IMR-90 (cell line): ENCODE results near the gene FAM240A. TPM values are rescaled to one million over a fixed set of nuclear protein-coding genes. Genes with fewer than 3 reads are reported as not detected.

Experiments used
- ATAC-seq: fragments of 200-7000 bp; cut with Tn5 transposase; 2 replicates; pipeline ENCODE4 v1.9.1; 2020; ENCODE audit warnings: low read depth, mild to moderate bottlenecking, moderate library complexity
- BruUV-seq: library from RNA; stranded (reverse); fragments of 400-500 nt; replicated peaks from 2 replicates; lab custom pipeline; 2021; lab: Mats Ljungman, UMichigan
- CTCF ChIA-PET: fragments of 300-600 bp; formaldehyde crosslinking; extraction: SDS; loops from one replicate; lab custom pipeline; 2021; ENCODE audit warnings: antibody characterized with exemption; lab: Yijun Ruan, JAX
- POLR2A ChIA-PET: fragments of 300-600 bp; sonication (Branson Sonifier 250); formaldehyde crosslinking; loops from one replicate; lab custom pipeline; 2022; ENCODE audit warnings: antibody characterized with exemption; ENCODE audit not compliant: unreplicated experiment; lab: Charles Lee
- DNase-seq: peaks from one replicate; pipeline ENCODE4 v3.0.0; 2013
- H2AFZ ChIP-seq: replicated peaks from 2 replicates; pipeline ENCODE3; 2013; ENCODE audit warnings: low read length, mild to moderate bottlenecking; ENCODE audit not compliant: poor library complexity
- H2AK5ac ChIP-seq: 2 replicates; pipeline ENCODE4 v1.6.1; 2013; ENCODE audit warnings: low read depth, low read length, inconsistent platforms
- H2AK9ac ChIP-seq: replicated peaks from 2 replicates; pipeline ENCODE3; 2013; ENCODE audit warnings: mild to moderate bottlenecking, low read depth, low read length, moderate library complexity; ENCODE audit not compliant: poor library complexity
- H2BK120ac ChIP-seq: 2 replicates; pipeline ENCODE4 v1.6.1; 2013; ENCODE audit warnings: low read depth, low read length, inconsistent platforms
- H2BK15ac ChIP-seq: 3 replicates; pipeline ENCODE4 v1.6.1; 2013; ENCODE audit warnings: low read depth, low read length, inconsistent platforms
- H2BK20ac ChIP-seq: 2 replicates; pipeline ENCODE4 v1.6.1; 2013; ENCODE audit warnings: low read depth, mild to moderate bottlenecking, inconsistent platforms, low read length, moderate library complexity
- H2BK5ac ChIP-seq: 2 replicates; pipeline ENCODE4 v1.6.1; 2013; ENCODE audit warnings: mild to moderate bottlenecking, low read depth, low read length, inconsistent platforms; ENCODE audit not compliant: poor library complexity, severe bottlenecking
- H3K14ac ChIP-seq: replicated peaks from 2 replicates; pipeline ENCODE4 v1.6.1; 2013; ENCODE audit warnings: low read depth, low read length, inconsistent platforms
- H3K18ac ChIP-seq: 2 replicates; pipeline ENCODE4 v1.6.1; 2013; ENCODE audit warnings: low read depth, low read length, control low read depth
- H3K23ac ChIP-seq: 2 replicates; pipeline ENCODE4 v1.6.1; 2013; ENCODE audit warnings: low read depth, low read length, inconsistent platforms
- H3K27ac ChIP-seq: 2 replicates; pipeline ENCODE4 v1.5.1; 2013; ENCODE audit warnings: mild to moderate bottlenecking, control low read depth, low read length; ENCODE audit not compliant: insufficient read depth
- H3K27me3 ChIP-seq: 2 replicates; pipeline ENCODE4 v1.6.1; 2013; ENCODE audit warnings: low read length; ENCODE audit not compliant: control insufficient read depth, insufficient read depth
- H3K36me3 ChIP-seq: 2 replicates; pipeline ENCODE4 v1.6.1; 2013; ENCODE audit warnings: low read length, mixed read lengths; ENCODE audit not compliant: control insufficient read depth, insufficient read depth
- H3K4ac ChIP-seq: 2 replicates; pipeline ENCODE4 v1.6.1; 2013; ENCODE audit warnings: low read depth, low read length, inconsistent platforms
- H3K4me1 ChIP-seq: 2 replicates; pipeline ENCODE4 v1.6.1; 2013; ENCODE audit warnings: low read length, mixed read lengths; ENCODE audit not compliant: control insufficient read depth, insufficient read depth
- H3K4me2 ChIP-seq: 2 replicates; pipeline ENCODE4 v1.6.1; 2013; ENCODE audit warnings: low read depth, mild to moderate bottlenecking, control low read depth, low read length, moderate library complexity
- H3K4me3 ChIP-seq: 2 replicates; pipeline ENCODE4 v1.5.1; 2013; ENCODE audit warnings: low read depth, mild to moderate bottlenecking, control low read depth, low read length, moderate library complexity; ENCODE audit not compliant: insufficient read depth
- H3K56ac ChIP-seq: 2 replicates; pipeline ENCODE4 v1.6.1; 2013; ENCODE audit warnings: low read length, inconsistent platforms; ENCODE audit not compliant: insufficient read depth; ENCODE audit errors: extremely low read depth
- H3K79me1 ChIP-seq, 2 experiments: 2 replicates each; pipeline ENCODE4 v1.6.1; 2013; ENCODE audit warnings: low read length in 2 of 2, inconsistent platforms in 1 of 2, low read depth in 1 of 2
- H3K9ac ChIP-seq: 2 replicates; pipeline ENCODE4 v1.6.1; 2013; ENCODE audit warnings: low read depth, low read length, control low read depth
- H3K9me1 ChIP-seq: 2 replicates; pipeline ENCODE4 v1.6.1; 2013; ENCODE audit warnings: low read length, inconsistent platforms; ENCODE audit not compliant: insufficient read depth
- H3K9me3 ChIP-seq: 2 replicates; pipeline ENCODE4 v1.6.1; 2013; ENCODE audit warnings: low read length; ENCODE audit not compliant: control insufficient read depth, insufficient read depth
- H4K20me1 ChIP-seq: 2 replicates; pipeline ENCODE4 v1.6.1; 2013; ENCODE audit warnings: low read length, inconsistent platforms; ENCODE audit not compliant: insufficient read depth
- H4K5ac ChIP-seq: 2 replicates; pipeline ENCODE4 v1.6.1; 2013; ENCODE audit warnings: mild to moderate bottlenecking, low read depth, low read length, control low read depth
- H4K8ac ChIP-seq, 2 experiments: 2 replicates each; pipeline ENCODE4 v1.6.1; 2013; ENCODE audit warnings: low read depth in 2 of 2, low read length in 2 of 2, control low read depth in 1 of 2, inconsistent platforms in 1 of 2
- H4K91ac ChIP-seq: 2 replicates; pipeline ENCODE4 v1.6.1; 2013; ENCODE audit warnings: low read depth, low read length, inconsistent platforms; ENCODE audit not compliant: insufficient read depth
- MAFK ChIP-seq: IDR thresholded peaks from 2 replicates; pipeline ENCODE4 v1.6.1; 2012; ENCODE audit warnings: low read depth, low read length, improper control_type of control experiment
- WGBS, 2 experiments: methylation state at CpG; one replicate each; pipeline versions ENCODE4 v1.1.5 to v1.1.7; 2013; ENCODE audit warnings: missing lambda C conversion rate in 2 of 2; ENCODE audit not compliant: insufficient read length in 1 of 2; ENCODE audit errors: extremely low coverage in 2 of 2; 5-methylcytosine and 5-hydroxymethylcytosine counted together
- dilution Hi-C: fragments of 300-500 bp; cut with HindIII; formaldehyde crosslinking; loops from one replicate; pipeline ENCODE4 v1.14.3; 2018; ENCODE audit warnings: low sequenced_read_pairs; ENCODE audit not compliant: unreplicated experiment
- in situ Hi-C: fragments of 300-500 bp; cut with MboI; formaldehyde crosslinking; loops from 3 replicates; pipeline ENCODE4 v1.14.3; 2019; ENCODE audit warnings: low sequenced_read_pairs, inconsistent platforms, mixed read lengths
- intact Hi-C: fragments of 100-400 bp; cut with micrococcal nuclease; formaldehyde crosslinking; loops from 2 replicates; pipeline ENCODE4 v1.10.0; 2022
- polyA plus RNA-seq, 3 experiments: library from polyadenylated mRNA; depleted of rRNA; stranded (reverse); fragments of >200 nt; gene quantifications; 2 replicates each; pipeline ENCODE4 v1.2.3, GENCODE V29; 2012; ENCODE audit warnings: low replicate concordance in 1 of 3
- total RNA-seq: library from RNA; depleted of rRNA; stranded (reverse); fragments of >200 nt; gene quantifications from 2 replicates; pipeline ENCODE4 v1.2.3, GENCODE V29; 2012

The FAM240A gene
- total and polyA plus RNA-seq, 2 of the 4 experiments (the other 2 are of a cell fraction) = not detected

GRCh38 chr3:46664971-46665762 lies 52.8 kb downstream of the FAM240A start:
- no peak overlapping the region for H3K56ac ChIP-seq
- no peak overlapping the region for H2AFZ ChIP-seq
- ATAC-seq (no peak), DNase-seq (peak; percentile 13)
- no peak overlapping the region for H3K23ac ChIP-seq
- H3K4me3 ChIP-seq = no peak overlapping the region
- H2BK120ac ChIP-seq = no peak overlapping the region
- H3K9me1 ChIP-seq = no peaks in the 10 kb centered on the region; the same call in 1 of the 2 replicates
- WGBS, 2 experiments = 70% methylated on average over 9 of the region's 23 CpGs; no CpG with 5 or more reads in 1 of the 2 experiments
- TF ChIP-seq MAFK = no peak
- no peak overlapping the region for H3K27ac ChIP-seq
- H4K91ac ChIP-seq = no peak overlapping the region
- H3K18ac ChIP-seq = no peak overlapping the region
- peaks cover 3% of the 10 kb centered on the region; the same call in 1 of the 2 replicates for H3K27me3 ChIP-seq
- in situ Hi-C loops = no loop called here
- no peaks in the 10 kb centered on the region for H4K20me1 ChIP-seq
- 0 out of 2 replicates have a peak overlapping the region, but pooled peaks have one; percentile 4 for H2BK20ac ChIP-seq
- H3K9ac ChIP-seq = no peak overlapping the region
- H4K8ac ChIP-seq = no peak overlapping the region
- no peak overlapping the region for H3K4me2 ChIP-seq
- peaks cover 23% of the 10 kb centered on the region for H3K4me1 ChIP-seq
- no peak overlapping the region for H4K5ac ChIP-seq
- H2BK5ac ChIP-seq = no peak overlapping the region
- no peak overlapping the region for H3K14ac ChIP-seq
- intact Hi-C loops = no loop called here
- H3K36me3 ChIP-seq = no peaks in the 10 kb centered on the region
- dilution Hi-C loops = no loop called here
- no peak overlapping the region for H3K4ac ChIP-seq
- 0 out of 2 replicates have a peak overlapping the region, but pooled peaks have one; percentile 44 for H2AK5ac ChIP-seq
- H2AK9ac ChIP-seq = peak overlapping the region; percentile 15
- ChIA-PET CTCF (interaction anchor here (0.5 to 2.4 kb wide), 2 partner anchors 176 to 222 kb away, joined by 3 to 14 read pairs; no protein-coding TSS in a partner anchor), POLR2A (no interaction called here)
- BruUV-seq = no TSS peak
- no peaks in the 10 kb centered on the region for H3K79me1 ChIP-seq
- no peaks in the 10 kb centered on the region for H3K9me3 ChIP-seq
- H2BK15ac ChIP-seq = no peak overlapping the region
